Stimulated activated CD8-positive, alpha-beta memory T cell treated with anti-CD3 and anti-CD28 coated beads, Interleukin-4, amount 100 ng/mL, for 48 hours (primary cell): Measurements from ENCODE around the gene ARHGAP42.
"Not testable (repeated sequence)": the region's sequence is repeated elsewhere in the genome, so short reads cannot be mapped to it uniquely, and the experiment has no call there.

ENCODE experiments used
- DNase-seq: peaks from one replicate; pipeline ENCODE4 v3.0.0-alpha.2; 2020

Gene ARHGAP42

DNA sequence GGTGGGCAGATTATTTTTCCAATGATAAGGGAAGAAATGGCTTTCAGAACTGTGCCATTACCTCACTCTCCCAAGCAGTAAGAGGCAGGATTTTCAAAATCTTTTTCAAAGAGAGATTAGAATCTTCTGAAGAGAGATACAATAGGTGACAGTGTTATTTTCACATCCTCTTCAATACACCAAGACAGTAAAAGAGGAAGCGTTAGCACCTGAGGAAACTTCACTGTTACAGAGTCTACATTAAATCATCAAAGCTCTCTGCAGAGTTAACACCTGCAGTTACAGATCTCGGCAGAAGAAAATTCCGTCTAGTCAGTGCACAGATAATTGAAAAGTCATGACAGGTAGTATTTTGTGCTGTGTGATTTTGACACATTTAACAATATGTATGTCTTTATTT lies 297.6 kb downstream of the ARHGAP42 start:
- DNase-seq, result no peak

DNA sequence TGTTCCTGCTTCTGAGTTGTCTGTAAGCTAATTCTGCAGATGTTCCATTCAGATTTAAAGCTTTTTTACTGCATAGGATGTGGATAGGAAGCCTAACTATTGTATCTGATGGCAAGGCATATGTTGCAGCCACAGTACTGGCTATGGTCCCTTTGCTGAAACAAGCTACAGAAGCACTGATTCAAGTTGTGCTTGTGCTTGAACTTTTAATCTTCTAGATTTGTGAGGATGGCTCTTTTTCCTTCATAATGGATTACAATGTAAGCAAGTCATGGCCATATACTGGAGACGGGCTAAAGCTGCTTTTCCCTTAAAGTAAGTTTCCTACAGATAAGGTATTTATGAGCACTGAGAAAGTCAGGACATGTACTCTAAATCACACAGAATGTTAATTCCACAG lies 303.8 kb downstream of the ARHGAP42 start:
- DNase-seq, result no peak

- no peak for DNase-seq
These were observed 304.5 kb downstream of the ARHGAP42 start for GRCh38 chr11:100991541-100991940.

- DNase-seq, result no peak
These were observed 307.9 kb downstream of the ARHGAP42 start for GRCh38 chr11:100994966-100995365.

DNA sequence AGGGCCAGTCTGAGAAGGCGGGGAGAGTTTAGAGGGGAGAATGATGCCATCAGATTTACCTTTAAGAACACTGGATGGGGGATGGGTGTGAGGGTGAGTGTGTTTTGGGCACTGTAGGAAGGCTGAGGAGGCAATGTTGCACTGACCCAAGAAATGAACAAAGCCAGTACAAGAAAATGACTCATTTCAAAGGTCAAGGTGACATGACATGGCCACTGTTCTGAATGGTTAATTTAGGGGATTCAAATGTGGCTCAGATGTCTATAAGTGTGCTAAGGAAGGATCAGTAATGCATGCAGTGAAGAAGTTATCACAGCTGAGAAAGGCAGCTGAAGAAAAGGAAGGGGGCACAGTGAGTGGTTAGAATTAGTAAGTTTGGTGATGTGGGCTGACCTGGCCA lies 312.7 kb downstream of the ARHGAP42 start:
- DNase-seq, result no peak

DNA sequence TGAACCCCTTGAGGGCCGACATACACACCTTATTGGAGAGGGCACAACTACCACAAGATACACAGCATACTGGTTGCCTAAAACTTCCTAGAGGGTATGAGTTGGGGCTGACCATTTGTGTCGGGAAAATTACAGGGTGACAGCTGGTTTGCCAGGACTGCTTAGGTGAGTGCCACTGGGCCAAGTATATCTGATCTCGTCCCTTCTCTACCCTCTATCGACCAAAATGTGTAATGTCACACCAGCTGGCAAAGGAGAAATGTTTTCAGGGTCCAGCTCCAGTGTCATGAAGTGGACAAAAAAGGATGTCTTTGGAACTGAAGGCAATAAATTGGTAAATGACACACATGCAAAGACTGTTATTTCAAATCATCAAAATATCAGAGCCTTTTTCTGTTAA lies 316.4 kb downstream of the ARHGAP42 start:
- no peak for DNase-seq

DNA sequence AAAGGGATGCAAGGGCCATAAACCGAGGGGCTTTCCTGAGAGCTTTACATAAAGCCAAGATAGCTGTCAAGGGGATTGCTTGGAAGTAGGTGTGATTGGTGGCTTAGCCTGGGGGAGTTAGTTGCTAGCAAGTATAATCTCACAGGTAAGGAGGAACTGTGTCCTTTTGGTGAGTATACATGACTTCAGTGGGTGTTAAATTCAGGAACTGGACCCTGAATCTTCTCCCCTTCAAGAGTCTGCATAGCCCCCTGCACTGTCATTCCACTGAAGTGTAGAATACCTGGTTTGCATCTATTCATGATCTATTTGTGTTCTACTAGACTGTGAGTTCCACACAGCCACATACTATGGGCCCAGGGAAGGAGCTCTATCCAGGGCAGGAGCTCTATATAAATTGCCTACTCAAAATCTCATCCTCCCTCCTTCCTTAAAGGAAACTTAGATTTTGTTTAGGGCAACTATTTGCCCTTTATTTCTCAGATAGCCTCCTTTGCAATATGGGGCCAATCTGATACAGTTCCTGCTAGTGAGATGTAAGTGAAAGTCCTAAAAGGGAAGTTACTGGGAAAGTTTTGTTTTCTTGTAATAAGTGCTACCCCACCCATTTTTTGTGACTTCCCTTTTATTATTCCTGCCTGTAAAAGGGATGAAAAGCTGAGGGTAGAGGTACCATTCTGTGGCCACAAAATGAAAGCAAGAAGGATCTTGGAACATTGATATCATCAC lies 322.0 kb downstream of the ARHGAP42 start:
- no peak for DNase-seq

GRCh38 chr11:101009690-101010055 lies 322.6 kb downstream of the ARHGAP42 start:
- no peak for DNase-seq

DNA sequence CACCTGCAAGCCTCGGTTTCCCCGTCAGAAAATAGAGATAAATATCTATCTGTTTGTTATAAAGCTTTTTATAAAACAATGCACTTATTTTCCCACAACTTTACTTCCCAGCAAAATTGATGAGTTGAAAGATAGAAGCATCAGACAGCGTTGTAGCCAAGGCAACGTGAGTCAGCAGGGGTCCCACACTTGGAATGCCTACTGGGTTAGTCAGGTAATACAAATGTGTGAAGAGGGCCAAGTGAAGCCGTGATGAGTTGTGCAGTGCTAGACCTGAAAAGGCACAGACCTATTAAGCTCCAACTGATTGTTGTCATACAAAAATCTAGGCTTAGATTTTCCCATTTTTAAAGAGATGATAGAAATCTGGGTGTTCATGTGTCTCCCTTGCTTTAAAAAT lies 323.8 kb downstream of the ARHGAP42 start:
- DNase-seq, result no peak

DNA sequence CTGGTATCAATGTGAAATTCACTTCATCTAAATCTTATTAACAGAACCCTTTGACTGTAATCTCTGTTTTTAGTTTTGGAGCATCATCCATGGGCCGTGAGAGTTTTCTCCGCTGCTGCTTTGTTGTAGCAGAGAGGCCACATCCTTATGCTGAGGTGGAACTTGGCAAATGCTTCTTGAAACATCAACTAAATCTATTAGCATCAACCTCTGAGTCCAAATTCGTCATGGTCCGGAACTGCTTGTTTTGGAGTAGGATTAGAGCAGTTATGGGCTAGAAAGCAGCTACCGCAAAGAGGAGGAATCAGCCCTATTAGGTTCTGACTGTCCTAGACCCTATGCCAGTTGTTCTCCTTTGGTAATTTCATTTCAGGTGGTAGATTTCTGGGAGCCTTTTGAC lies 324.8 kb downstream of the ARHGAP42 start:
- no peak for DNase-seq

DNA sequence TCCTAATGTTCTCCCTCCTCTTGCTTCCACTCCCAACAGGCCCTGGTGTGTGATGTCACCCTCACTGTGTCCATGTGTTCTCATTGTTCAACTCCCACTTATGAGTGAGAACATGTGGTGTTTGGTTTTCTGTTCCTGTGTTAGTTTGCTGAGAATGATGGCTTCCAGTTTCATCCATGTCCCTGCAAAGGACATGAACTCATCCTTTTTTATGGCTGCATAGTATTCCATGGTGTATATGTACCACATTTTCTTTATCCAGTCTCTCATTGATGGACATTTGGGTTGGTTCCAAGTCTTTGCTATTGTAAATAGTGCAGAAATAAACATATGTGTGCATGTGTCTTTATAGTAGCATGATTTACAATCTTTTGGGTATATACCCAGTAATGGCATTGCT lies 326.6 kb downstream of the ARHGAP42 start:
- not testable (repeated sequence) for DNase-seq

DNA sequence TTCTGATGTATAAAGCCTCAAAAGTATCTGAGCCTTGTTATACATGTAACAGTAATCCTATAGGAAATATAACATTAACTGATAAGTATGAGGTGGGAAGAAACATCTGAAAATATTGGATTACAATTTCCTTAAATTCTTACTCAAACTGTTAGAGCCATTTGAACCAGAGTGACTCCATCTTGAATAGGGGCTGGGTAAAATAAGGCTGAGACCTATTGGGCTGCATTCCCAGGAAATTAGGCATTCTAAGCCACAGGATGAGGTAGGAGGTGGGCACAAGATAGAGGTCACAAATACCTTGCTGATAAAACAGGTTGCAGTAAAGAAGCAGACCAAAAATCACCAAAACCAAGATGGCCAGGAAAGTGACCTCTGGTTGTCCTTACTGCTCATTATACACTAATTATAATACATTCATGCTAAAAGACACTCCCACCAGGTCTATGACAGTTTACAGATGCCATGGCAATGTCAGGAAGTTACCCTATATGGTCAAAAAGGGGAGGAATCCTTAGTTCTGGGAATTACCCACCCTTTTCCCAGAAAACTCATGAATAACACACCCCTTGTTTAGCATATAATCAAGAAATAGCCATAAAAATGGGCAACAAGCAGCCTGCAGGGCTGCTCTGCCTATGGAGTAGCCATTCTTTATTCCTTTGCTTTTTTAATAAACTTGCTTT lies 327.7 kb downstream of the ARHGAP42 start:
- DNase-seq, result no peak

- no peak for DNase-seq
These were observed 332.8 kb downstream of the ARHGAP42 start for GRCh38 chr11:101019870-101020269.

GRCh38 chr11:101022256-101022655 lies 335.2 kb downstream of the ARHGAP42 start:
- DNase-seq, result no peak

- DNase-seq, result no peak
These were observed 341.6 kb downstream of the ARHGAP42 start for GRCh38 chr11:101028644-101029043.

DNA sequence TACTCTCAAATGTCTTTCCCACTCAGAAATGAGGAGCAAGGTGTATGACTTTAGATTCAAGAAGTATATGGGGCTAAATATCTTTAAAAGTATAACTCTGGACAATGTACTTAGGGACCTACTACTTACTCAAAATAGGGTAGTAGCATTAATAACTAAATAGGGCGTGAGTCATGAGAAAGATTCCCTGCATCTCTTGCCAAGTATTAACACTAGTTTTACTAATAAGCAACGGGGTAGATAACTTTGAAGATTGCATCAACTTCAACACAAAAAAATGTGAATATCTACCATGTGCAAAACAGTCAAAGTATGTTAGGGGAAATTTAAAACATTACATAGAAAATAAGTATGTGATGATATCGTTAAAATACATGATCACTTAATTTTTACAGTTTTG lies 342.9 kb downstream of the ARHGAP42 start:
- no peak for DNase-seq

GRCh38 chr11:101030692-101031091 lies 343.6 kb downstream of the ARHGAP42 start:
- DNase-seq, result no peak

- DNase-seq, result no peak
These were observed 344.6 kb downstream of the ARHGAP42 start for GRCh38 chr11:101031713-101032112.

DNA sequence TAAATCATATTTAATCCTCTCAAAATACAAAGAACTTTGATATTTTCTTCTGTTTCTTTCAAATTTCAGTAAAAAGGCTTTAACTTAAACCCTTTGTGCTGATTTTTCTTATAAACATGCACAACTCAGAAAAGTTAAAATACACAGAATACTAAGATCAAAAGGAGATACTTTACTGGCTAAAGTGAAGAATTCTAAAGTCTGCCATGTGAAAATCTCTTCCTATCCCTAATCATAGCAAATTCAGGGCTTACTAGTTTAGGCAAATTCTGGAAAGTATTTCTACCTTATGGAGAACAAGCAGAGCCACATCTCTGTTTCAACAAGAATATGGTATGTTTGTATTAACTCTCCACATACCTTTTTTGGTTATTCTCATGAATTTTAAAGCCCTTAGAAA lies 345.9 kb downstream of the ARHGAP42 start:
- no peak for DNase-seq

- no peak for DNase-seq
These were observed 347.0 kb downstream of the ARHGAP42 start for GRCh38 chr11:101034076-101034475.

- no peak for DNase-seq
These were observed 348.8 kb downstream of the ARHGAP42 start for GRCh38 chr11:101035872-101036271.
